Hepatocyte (in vitro differentiated cells): Measurements from ENCODE around the gene LMX1A. TPM values are rescaled to one million over a fixed set of nuclear protein-coding genes. Genes with fewer than 3 reads are reported as not detected.

ENCODE experiments used
- DNase-seq: peaks from one replicate; pipeline ENCODE4 v3.0.0-alpha.2; 2016; ENCODE audit warnings: low spot score
- H2AFZ ChIP-seq: fragments of 200-600 bp; sonication (generic); 2 replicates; pipeline ENCODE4 v1.6.0; 2016; ENCODE audit warnings: antibody characterized with exemption, mild to moderate bottlenecking
- H3K27ac ChIP-seq: fragments of 200-600 bp; sonication (generic); 2 replicates; pipeline ENCODE4 v1.5.1; 2016; ENCODE audit warnings: mild to moderate bottlenecking
- H3K27me3 ChIP-seq: fragments of 200-600 bp; sonication (generic); 2 replicates; pipeline ENCODE4 v1.6.1; 2016
- H3K36me3 ChIP-seq: fragments of 200-600 bp; sonication (generic); replicated peaks from 2 replicates; pipeline ENCODE4 v1.5.1; 2016; ENCODE audit warnings: low read depth; ENCODE audit not compliant: insufficient read depth
- H3K4me1 ChIP-seq: fragments of 200-600 bp; sonication (generic); 2 replicates; pipeline ENCODE4 v1.5.1; 2016; ENCODE audit warnings: mild to moderate bottlenecking, moderate library complexity; ENCODE audit not compliant: insufficient read depth
- H3K4me2 ChIP-seq: fragments of 200-600 bp; sonication (generic); 2 replicates; pipeline ENCODE4 v1.6.0; 2016
- H3K4me3 ChIP-seq: fragments of 200-600 bp; sonication (generic); 2 replicates; pipeline ENCODE4 v1.5.1; 2016; ENCODE audit warnings: mild to moderate bottlenecking
- H3K79me2 ChIP-seq: fragments of 200-600 bp; sonication (generic); 2 replicates; pipeline ENCODE4 v1.6.0; 2017; ENCODE audit warnings: mild to moderate bottlenecking
- H3K9me2 ChIP-seq: fragments of 200-600 bp; sonication (generic); replicated peaks from 2 replicates; pipeline ENCODE4 v1.6.0; 2017; ENCODE audit warnings: mild to moderate bottlenecking; ENCODE audit not compliant: insufficient read depth
- H3K9me3 ChIP-seq: fragments of 200-600 bp; sonication (generic); 2 replicates; pipeline ENCODE4 v1.5.1; 2016; ENCODE audit warnings: low read depth, mild to moderate bottlenecking
- H4K20me1 ChIP-seq: fragments of 200-600 bp; sonication (generic); 2 replicates; pipeline ENCODE4 v1.6.0; 2016; ENCODE audit warnings: mild to moderate bottlenecking; ENCODE audit not compliant: insufficient read depth, poor library complexity, severe bottlenecking
- EZH2 ChIP-seq: fragments of 200-600 bp; sonication (generic); IDR thresholded peaks from 2 replicates; pipeline ENCODE4 v1.6.1; 2016; ENCODE audit warnings: antibody characterized with exemption, mild to moderate bottlenecking, borderline replicate concordance
- EZH2phosphoT487 ChIP-seq: fragments of 200-600 bp; sonication (generic); IDR thresholded peaks from one replicate; pipeline ENCODE4 v1.6.1; 2018; ENCODE audit warnings: antibody characterized with exemption, mild to moderate bottlenecking, low read depth, moderate library complexity; ENCODE audit not compliant: unreplicated experiment, severe bottlenecking
- WGBS: methylation state at CpG from one replicate; pipeline ENCODE4 v1.1.6; 2016; ENCODE audit warnings: low lambda C conversion rate; ENCODE audit errors: missing lambda C conversion rate; 5-methylcytosine and 5-hydroxymethylcytosine counted together
- polyA plus RNA-seq: library from polyadenylated mRNA; unstranded; fragments of >200 nt; fragmentation: Nextera tagmentation; extraction: Ambion mirVana; gene quantifications from 2 replicates; pipeline ENCODE4 v1.2.1, GENCODE V29; 2016
- total RNA-seq: library from RNA; depleted of rRNA; stranded (reverse); fragments of >200 nt; gene quantifications from 2 replicates; pipeline ENCODE4 v1.2.3, GENCODE V29; 2014
- TF ChIP-seq, protein P1 (sequence below): fragments of 200-600 bp; sonication (generic); IDR thresholded peaks from 2 replicates; pipeline ENCODE4 v1.5.1; 2016; ENCODE audit warnings: antibody characterized with exemption, mild to moderate bottlenecking; ENCODE audit not compliant: poor library complexity

The LMX1A gene
- total and polyA plus RNA-seq, 2 experiments from 2014 or later = not detected

DNA sequence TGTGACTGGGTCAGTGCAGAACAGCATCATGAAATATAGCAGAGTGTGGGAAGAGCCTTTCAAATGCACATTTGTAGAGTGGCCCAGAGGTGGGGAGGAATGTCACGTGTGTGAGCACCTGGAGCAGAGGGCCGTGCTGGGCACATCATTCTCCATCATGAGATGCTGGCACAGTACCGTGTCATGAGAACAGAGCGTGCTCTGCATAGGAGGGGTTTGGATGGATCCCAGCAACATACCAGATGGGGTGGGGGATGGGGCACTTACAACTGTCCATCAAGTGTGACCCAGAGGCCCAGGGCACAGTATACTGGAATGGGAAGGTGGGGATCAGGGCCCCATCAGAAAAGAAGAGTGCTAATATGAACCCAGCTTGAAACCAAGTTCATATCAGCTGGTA lies 182.0 kb downstream of the LMX1A start:
- TF ChIP-seq EZH2phosphoT487 (no peak), EZH2 (no peak)
- TF ChIP-seq, protein P1, sequence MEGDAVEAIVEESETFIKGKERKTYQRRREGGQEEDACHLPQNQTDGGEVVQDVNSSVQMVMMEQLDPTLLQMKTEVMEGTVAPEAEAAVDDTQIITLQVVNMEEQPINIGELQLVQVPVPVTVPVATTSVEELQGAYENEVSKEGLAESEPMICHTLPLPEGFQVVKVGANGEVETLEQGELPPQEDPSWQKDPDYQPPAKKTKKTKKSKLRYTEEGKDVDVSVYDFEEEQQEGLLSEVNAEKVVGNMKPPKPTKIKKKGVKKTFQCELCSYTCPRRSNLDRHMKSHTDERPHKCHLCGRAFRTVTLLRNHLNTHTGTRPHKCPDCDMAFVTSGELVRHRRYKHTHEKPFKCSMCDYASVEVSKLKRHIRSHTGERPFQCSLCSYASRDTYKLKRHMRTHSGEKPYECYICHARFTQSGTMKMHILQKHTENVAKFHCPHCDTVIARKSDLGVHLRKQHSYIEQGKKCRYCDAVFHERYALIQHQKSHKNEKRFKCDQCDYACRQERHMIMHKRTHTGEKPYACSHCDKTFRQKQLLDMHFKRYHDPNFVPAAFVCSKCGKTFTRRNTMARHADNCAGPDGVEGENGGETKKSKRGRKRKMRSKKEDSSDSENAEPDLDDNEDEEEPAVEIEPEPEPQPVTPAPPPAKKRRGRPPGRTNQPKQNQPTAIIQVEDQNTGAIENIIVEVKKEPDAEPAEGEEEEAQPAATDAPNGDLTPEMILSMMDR = no peak
- no peak overlapping the region for H3K4me3 ChIP-seq
- no peak for DNase-seq
- no peaks in the 10 kb centered on the region for H3K27me3 ChIP-seq
- no peaks in the 10 kb centered on the region for H3K4me1 ChIP-seq
- no peaks in the 10 kb centered on the region for H3K79me2 ChIP-seq
- H4K20me1 ChIP-seq = no peaks in the 10 kb centered on the region
- 86% methylated on average over 4 of the region's 4 CpGs for WGBS
- no peaks in the 10 kb centered on the region for H3K36me3 ChIP-seq
- no peaks in the 10 kb centered on the region for H3K9me3 ChIP-seq
- no peak overlapping the region for H3K27ac ChIP-seq
- no peak overlapping the region for H2AFZ ChIP-seq
- no peaks in the 10 kb centered on the region for H3K9me2 ChIP-seq
- H3K4me2 ChIP-seq = no peak overlapping the region

DNA sequence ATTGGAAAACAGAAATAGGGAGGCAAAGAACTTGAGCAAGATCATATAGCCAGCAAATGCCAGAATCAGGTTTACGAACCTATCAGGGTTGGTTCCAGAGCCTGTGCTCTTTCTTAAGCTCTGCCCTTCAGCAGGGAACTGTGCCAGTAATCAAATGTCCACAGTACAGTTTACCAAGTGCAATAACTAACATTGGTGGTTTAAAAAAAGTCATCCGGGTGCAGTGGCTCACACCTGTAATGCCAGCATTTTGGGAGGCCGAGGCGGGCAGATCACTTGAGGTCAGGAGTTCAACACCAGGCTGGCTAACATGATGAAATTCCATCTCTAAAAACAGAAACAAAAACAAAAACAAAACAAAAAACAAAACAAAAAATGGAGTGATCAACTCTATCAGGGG lies 182.7 kb downstream of the LMX1A start:
- Histone ChIP-seq H3K79me2 (no peaks in the 10 kb centered on the region), H3K27me3 (no peaks in the 10 kb centered on the region), H3K4me2 (no peak overlapping the region), H3K36me3 (no peaks in the 10 kb centered on the region), H3K4me3 (no peak overlapping the region), H3K27ac (no peak overlapping the region), H3K4me1 (no peaks in the 10 kb centered on the region), H4K20me1 (no peaks in the 10 kb centered on the region), H3K9me2 (no peaks in the 10 kb centered on the region), H3K9me3 (no peaks in the 10 kb centered on the region), H2AFZ (no peak overlapping the region)
- WGBS = 92% methylated on average over 4 of the region's 4 CpGs
- TF ChIP-seq EZH2 (no peak), EZH2phosphoT487 (no peak)
- TF ChIP-seq, protein P1 = no peak
- DNase-seq = no peak

DNA sequence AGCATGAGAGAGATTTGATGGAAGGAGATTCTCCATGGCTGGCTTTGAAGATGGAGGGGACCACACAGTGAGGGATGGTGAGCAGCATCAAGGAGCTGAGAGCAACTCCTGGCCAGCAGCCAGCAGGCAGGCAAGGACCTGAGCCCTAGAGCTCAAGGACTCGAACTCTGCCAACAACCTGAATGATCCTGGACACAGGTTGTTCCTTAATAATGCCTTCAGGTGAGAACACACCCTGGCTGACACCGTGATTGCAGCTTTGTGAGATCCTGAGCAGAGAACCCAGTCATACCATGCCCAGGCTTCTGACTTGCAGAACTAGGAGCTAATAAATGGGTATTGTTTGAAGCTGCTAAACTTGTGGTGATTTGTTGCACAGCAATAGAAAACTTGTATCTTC lies 183.1 kb downstream of the LMX1A start:
- WGBS = 67% methylated on average over 2 of the region's 2 CpGs
- no peaks in the 10 kb centered on the region for H3K79me2 ChIP-seq
- H3K27ac ChIP-seq = no peak overlapping the region
- no peaks in the 10 kb centered on the region for H3K27me3 ChIP-seq
- H3K4me1 ChIP-seq = no peaks in the 10 kb centered on the region
- H3K9me2 ChIP-seq = no peaks in the 10 kb centered on the region
- H3K4me3 ChIP-seq = no peak overlapping the region
- DNase-seq = no peak
- TF ChIP-seq EZH2phosphoT487 (no peak), EZH2 (no peak)
- TF ChIP-seq, protein P1 = no peak
- H2AFZ ChIP-seq = no peak overlapping the region
- H3K36me3 ChIP-seq = no peaks in the 10 kb centered on the region
- H3K9me3 ChIP-seq = no peaks in the 10 kb centered on the region
- H4K20me1 ChIP-seq = no peaks in the 10 kb centered on the region
- H3K4me2 ChIP-seq = no peak overlapping the region

DNA sequence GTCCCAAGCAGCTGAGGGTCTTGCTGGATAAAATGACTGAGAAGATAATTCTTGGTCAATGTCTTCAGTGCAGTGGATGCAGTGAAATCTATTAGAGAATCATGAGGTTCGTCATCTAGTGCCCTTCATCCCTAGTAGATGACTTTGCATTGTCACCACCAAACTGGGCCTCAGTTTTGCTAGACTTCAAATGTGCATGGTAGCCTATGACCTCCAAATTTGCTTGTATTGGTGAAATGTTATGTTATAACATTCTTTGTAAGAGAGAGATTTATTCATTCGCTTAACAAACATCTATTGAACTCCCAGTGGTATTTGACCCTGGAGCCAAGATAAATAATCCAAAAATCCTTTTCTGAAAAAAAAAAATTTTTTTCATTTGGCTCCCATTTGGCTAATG lies 183.8 kb downstream of the LMX1A start:
- no peak overlapping the region for H3K27ac ChIP-seq
- H3K9me2 ChIP-seq = no peaks in the 10 kb centered on the region
- WGBS = 88% methylated on average over 2 of the region's 2 CpGs
- H3K4me3 ChIP-seq = no peak overlapping the region
- no peaks in the 10 kb centered on the region for H3K27me3 ChIP-seq
- no peaks in the 10 kb centered on the region for H3K9me3 ChIP-seq
- H4K20me1 ChIP-seq = no peaks in the 10 kb centered on the region
- no peak overlapping the region for H2AFZ ChIP-seq
- no peaks in the 10 kb centered on the region for H3K4me1 ChIP-seq
- H3K36me3 ChIP-seq = no peaks in the 10 kb centered on the region
- no peak overlapping the region for H3K4me2 ChIP-seq
- DNase-seq = no peak
- no peaks in the 10 kb centered on the region for H3K79me2 ChIP-seq
- TF ChIP-seq EZH2phosphoT487 (no peak), EZH2 (no peak)
- TF ChIP-seq, protein P1 = no peak
